Endodermal cell (in vitro differentiated cells): ENCODE data around the gene CD40. TPM values are rescaled to one million over a fixed set of nuclear protein-coding genes. Genes with fewer than 3 reads are reported as not detected.

Source experiments
- DNase-seq: peaks from one replicate; pipeline ENCODE4 v3.0.0-alpha.2; 2017
- H3K27ac ChIP-seq: 2 replicates; pipeline ENCODE4 v1.5.1; 2013; ENCODE audit warnings: mild to moderate bottlenecking, low read depth, low read length, moderate library complexity
- H3K27me3 ChIP-seq: 2 replicates; pipeline ENCODE4 v1.6.1; 2013; ENCODE audit warnings: mild to moderate bottlenecking, low read length, moderate library complexity; ENCODE audit not compliant: insufficient read depth, control insufficient read depth, poor library complexity, severe bottlenecking
- H3K36me3 ChIP-seq: 2 replicates; pipeline ENCODE4 v1.7.0; 2013; ENCODE audit warnings: mild to moderate bottlenecking, low read length, moderate library complexity; ENCODE audit not compliant: control insufficient read depth, insufficient read depth
- H3K4me1 ChIP-seq: one replicate; pipeline ENCODE4 v1.7.0; 2013; ENCODE audit warnings: low read length; ENCODE audit not compliant: control insufficient read depth, insufficient read depth
- H3K4me3 ChIP-seq: 2 replicates; pipeline ENCODE4 v1.5.1; 2013; ENCODE audit warnings: mild to moderate bottlenecking, low read length, moderate library complexity
- H3K9ac ChIP-seq: 2 replicates; pipeline ENCODE4 v1.6.1; 2013; ENCODE audit warnings: mild to moderate bottlenecking, low read length, moderate library complexity; ENCODE audit not compliant: poor library complexity, severe bottlenecking; ENCODE audit errors: extremely low read depth
- H3K9me3 ChIP-seq: 2 replicates; pipeline ENCODE4 v1.6.1; 2013; ENCODE audit warnings: mild to moderate bottlenecking, low read length, moderate library complexity; ENCODE audit not compliant: control insufficient read depth
- H3K27ac Mint-ChIP-seq: 2 replicates; pipeline ENCODE4 v1.8.0; 2020; ENCODE audit warnings: mixed read lengths
- H3K27me3 Mint-ChIP-seq: 2 replicates; pipeline ENCODE4 v1.8.0; 2021; ENCODE audit warnings: mild to moderate bottlenecking, mixed read lengths; ENCODE audit not compliant: insufficient read depth
- H3K36me3 Mint-ChIP-seq: 2 replicates; pipeline ENCODE4 v1.8.0; 2020; ENCODE audit warnings: low read depth, mixed read lengths
- H3K4me1 Mint-ChIP-seq: 2 replicates; pipeline ENCODE4 v1.8.0; 2020; ENCODE audit warnings: mixed read lengths
- H3K4me3 Mint-ChIP-seq: 2 replicates; pipeline ENCODE4 v1.8.0; 2020; ENCODE audit warnings: mild to moderate bottlenecking, moderate library complexity, mixed read lengths
- H3K9me3 Mint-ChIP-seq: 2 replicates; pipeline ENCODE4 v1.8.0; 2020; ENCODE audit warnings: mild to moderate bottlenecking, mixed read lengths
- WGBS, 2 experiments: methylation state at CpG; one replicate each; pipeline versions ENCODE4 v1.1.5 to v1.1.7; 2013; ENCODE audit warnings: missing lambda C conversion rate in 2 of 2, mixed read lengths in 1 of 2; ENCODE audit not compliant: insufficient coverage in 1 of 2, insufficient read length in 1 of 2; 5-methylcytosine and 5-hydroxymethylcytosine counted together
- total RNA-seq, 2 donors: library from RNA; stranded (reverse); fragmentation: NEBNext Ultra II Directional in 1 of 2; extraction: Animal tissue kit (Norgen Biotek cat#: 25700) in 1 of 2; gene quantifications; 2 replicates in 1 of 2; 3 replicates in 1 of 2; pipeline ENCODE4 v1.2.1, GENCODE V29; 2021
- TF ChIP-seq, protein P1 (sequence below): fragments of 200-600 bp; sonication (generic); conservative IDR thresholded peaks from 2 replicates; pipeline ENCODE4 v1.5.0; 2021; ENCODE audit warnings: antibody characterized with exemption, mild to moderate bottlenecking

The CD40 gene
- total RNA-seq, 2 donors from 2014 or later: 9.0 to 16.4 TPM

DNA sequence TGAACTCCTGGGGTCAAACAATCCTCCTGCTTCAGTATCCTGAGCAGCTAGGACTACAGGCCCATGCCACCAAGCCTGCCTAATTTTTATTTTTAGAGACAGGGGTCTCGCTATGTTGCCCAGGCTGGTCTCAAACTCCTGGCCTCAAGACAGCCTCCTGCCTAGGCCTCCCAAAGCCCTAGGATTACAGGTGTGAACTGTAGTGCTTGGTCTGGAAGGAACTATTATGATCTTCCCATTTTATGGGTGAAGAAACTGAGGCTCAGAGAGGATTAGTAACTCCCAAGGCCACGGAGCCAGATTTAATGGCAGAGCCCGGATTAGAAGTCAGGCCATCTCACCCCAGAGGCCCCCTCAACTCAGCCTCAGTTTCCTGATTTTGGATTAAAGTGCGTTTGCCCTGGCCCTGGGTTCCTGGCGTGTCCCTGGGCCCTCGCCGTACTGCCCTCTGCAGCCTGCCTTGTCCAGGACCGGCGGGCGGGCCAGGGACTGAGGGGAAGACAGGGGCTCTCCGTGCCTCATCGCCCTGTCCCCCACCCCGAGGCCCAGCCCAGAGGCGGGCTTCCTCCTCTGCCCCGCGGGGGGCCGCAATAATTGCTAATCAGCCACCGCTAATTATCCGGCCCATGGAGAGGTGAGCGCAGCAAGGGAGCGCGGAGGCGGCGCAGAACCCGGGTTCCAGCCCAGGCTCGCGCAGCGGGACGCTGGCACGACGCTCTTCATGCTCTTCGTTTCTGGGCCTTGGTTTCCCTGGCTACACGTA is 34.9 kb downstream of the CD40 start:
- Histone ChIP-seq H3K4me1 (no peaks in the 10 kb centered on the region), H3K9me3 (no peaks in the 10 kb centered on the region), H3K4me3 (no peak overlapping the region), H3K27me3 (no peaks in the 10 kb centered on the region), H3K9ac (no peak overlapping the region), H3K36me3 (no peaks in the 10 kb centered on the region), H3K27ac (no peak overlapping the region)
- WGBS, 2 experiments: 92 to 93% methylated on average over 25 to 33 of the region's 33 CpGs
- DNase-seq: no peak
- Mint-ChIP-seq H3K27me3 (no peaks in the 10 kb centered on the region), H3K9me3 (no peaks in the 10 kb centered on the region), H3K36me3 (no peaks in the 10 kb centered on the region), H3K27ac (no peak overlapping the region), H3K4me1 (no peaks in the 10 kb centered on the region), H3K4me3 (no peak overlapping the region)
- TF ChIP-seq, protein P1, sequence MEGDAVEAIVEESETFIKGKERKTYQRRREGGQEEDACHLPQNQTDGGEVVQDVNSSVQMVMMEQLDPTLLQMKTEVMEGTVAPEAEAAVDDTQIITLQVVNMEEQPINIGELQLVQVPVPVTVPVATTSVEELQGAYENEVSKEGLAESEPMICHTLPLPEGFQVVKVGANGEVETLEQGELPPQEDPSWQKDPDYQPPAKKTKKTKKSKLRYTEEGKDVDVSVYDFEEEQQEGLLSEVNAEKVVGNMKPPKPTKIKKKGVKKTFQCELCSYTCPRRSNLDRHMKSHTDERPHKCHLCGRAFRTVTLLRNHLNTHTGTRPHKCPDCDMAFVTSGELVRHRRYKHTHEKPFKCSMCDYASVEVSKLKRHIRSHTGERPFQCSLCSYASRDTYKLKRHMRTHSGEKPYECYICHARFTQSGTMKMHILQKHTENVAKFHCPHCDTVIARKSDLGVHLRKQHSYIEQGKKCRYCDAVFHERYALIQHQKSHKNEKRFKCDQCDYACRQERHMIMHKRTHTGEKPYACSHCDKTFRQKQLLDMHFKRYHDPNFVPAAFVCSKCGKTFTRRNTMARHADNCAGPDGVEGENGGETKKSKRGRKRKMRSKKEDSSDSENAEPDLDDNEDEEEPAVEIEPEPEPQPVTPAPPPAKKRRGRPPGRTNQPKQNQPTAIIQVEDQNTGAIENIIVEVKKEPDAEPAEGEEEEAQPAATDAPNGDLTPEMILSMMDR: no peak

DNA sequence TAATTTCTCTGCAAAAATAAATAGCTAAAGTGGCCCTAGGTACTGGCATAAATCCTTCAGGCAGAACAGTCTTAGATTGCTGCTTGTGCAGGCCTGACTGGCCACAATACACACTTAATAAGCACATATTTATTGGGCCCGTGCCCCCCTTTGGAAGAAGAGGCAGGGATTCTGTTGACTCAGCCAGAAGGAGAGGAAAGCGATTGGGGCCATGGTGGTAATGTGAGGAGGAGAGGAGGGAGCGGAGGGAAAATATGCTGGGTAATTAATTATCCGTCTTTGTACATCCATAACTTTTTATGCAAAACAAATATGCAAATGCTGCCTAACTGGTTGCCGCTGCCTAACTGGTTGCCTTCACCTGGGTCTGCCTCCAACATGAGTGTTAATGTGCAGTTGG is 36.2 kb downstream of the CD40 start:
- Mint-ChIP-seq H3K36me3 (no peaks in the 10 kb centered on the region), H3K27ac (no peak overlapping the region), H3K4me1 (peaks cover 2% of the 10 kb centered on the region), H3K4me3 (no peak overlapping the region), H3K27me3 (peaks cover 3% of the 10 kb centered on the region), H3K9me3 (no peaks in the 10 kb centered on the region)
- 84 to 86% methylated on average over 2 to 4 of the region's 5 CpGs for WGBS, 2 experiments
- Histone ChIP-seq H3K4me1 (no peaks in the 10 kb centered on the region), H3K4me3 (no peak overlapping the region), H3K27me3 (peaks cover 4% of the 10 kb centered on the region), H3K9ac (no peak overlapping the region), H3K36me3 (no peaks in the 10 kb centered on the region), H3K9me3 (no peaks in the 10 kb centered on the region), H3K27ac (no peak overlapping the region)
- TF ChIP-seq, protein P1: no peak
- DNase-seq: no peak

DNA sequence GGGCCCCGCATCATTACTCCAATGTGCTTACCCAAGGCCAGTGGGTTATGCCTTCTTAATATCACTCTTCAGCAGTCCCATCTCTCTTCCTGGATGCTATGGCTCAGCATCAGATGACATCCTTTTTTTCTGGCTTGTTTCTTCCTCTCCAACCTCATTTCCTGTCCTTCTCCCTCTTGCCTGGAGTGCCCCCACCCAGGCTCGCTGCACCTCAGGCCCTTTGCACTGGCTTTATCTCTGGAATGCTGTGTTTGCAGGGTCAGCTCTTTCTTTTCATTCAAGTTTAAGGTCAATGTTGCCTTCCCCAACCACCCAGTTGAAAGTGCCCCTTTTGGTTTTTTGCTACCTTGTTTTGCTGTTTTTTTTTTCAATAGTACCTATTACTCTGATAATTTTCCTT is 36.7 kb downstream of the CD40 start:
- Histone ChIP-seq H3K27me3 (peaks cover 9% of the 10 kb centered on the region), H3K9ac (no peak overlapping the region), H3K4me1 (no peaks in the 10 kb centered on the region), H3K36me3 (no peaks in the 10 kb centered on the region), H3K27ac (no peak overlapping the region), H3K4me3 (no peak overlapping the region), H3K9me3 (no peaks in the 10 kb centered on the region)
- H3K4me3 Mint-ChIP-seq: no peak overlapping the region
- 92 to 95% methylated on average over 2 of the region's 2 CpGs for WGBS, 2 experiments
- no peak for DNase-seq
- no peaks in the 10 kb centered on the region for H3K9me3 Mint-ChIP-seq
- no peak overlapping the region for H3K27ac Mint-ChIP-seq
- peaks cover 4% of the 10 kb centered on the region for H3K27me3 Mint-ChIP-seq
- no peaks in the 10 kb centered on the region for H3K36me3 Mint-ChIP-seq
- TF ChIP-seq, protein P1: no peak
- peaks cover 2% of the 10 kb centered on the region for H3K4me1 Mint-ChIP-seq
